Heart left ventricle (tissue), 13 donors: ENCODE measurements around the gene BST1.

ENCODE experiments used
- CTCF ChIP-seq, 12 donors: fragments of 200-600 bp; sonication (generic) in 4 of 12; IDR thresholded peaks; one replicate each; pipeline versions ENCODE4 v1.5.0 to v1.8.0; 2018 to 2022; ENCODE audit warnings: antibody characterized with exemption in 12 of 12, mild to moderate bottlenecking in 5 of 12
- POLR2A ChIP-seq, 2 donors: fragments of 450-650 bp; IDR thresholded peaks; one replicate each; pipeline ENCODE4 v1.6.1; 2017; ENCODE audit warnings: antibody characterized with exemption in 2 of 2, mild to moderate bottlenecking in 2 of 2, moderate library complexity in 2 of 2
- donor health status: ischemic (EF 13 %, LVEDD 7.1; RV severe dilation, severe dysfunction).
- donor health status: DM: no; HTN: yes; CAD: no.
- donor health status: DM: no; HTN: no; CAD: no.
- donor health status: ischemic (EF 25% LVEDD 6.9; RV normal size, moderate dysfunction).
- donor health status: ischemic (EF 25% LVEDD 5.7; RV mildly dilated, moderate dysfunction).
- donor health status: ischemic (EF 35%, LVEDD 5.7; RV mildly dilated, moderate dysfunction).
- donor health status: nonischemic (EF 11% LVEDD 7.7; RV severe dilation, severe dysfunction).
- donor health status: DM: yes; HTN: yes; CAD: no.
- donor health status: PGD.
- donor health status: ischemic (EF 29% LVEDD 5.4; RV normal size, mild dysfunction).
- donor health status: nonischemic (EF 23%, LVEDD 6.1; RV moderate dilation, normal function).

DNA sequence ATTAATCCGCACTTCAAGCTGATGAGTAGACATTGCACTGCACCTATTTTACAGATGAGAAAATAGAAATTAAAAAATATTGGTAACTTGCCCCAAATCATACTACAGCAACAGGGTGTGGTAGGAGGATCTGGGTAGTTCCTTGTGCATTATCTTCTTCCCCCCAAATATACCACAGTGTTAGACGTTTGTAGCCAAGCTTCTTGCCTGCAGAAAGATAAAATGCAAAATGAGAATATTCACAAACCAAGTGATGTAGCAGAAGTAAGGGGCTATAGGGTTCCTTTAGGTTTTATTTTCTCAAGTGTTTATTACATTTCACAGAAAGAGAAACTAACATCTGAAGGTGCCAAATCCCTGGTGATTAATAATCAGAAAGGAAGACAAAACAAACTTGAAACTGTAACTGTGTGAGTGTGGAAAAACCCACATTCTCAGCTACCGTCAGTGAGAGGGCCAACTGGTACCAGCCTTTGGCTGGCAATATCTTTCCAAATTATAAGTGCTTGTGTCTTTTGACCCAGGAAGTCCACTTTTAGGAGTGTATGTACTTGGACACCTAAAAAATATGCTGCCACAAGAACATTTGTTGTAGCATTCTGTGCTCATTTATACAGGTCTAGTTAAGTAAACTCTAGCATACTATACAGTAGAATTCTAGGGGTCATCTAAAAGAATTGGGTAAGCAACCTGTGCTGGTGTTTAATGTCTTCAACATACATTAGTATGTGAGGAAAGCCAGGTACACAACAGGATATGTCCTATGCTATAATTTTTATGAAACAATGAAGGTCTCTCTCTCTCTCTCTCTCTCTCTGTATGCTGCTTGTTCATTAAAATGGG lies 68.6 kb downstream of the BST1 start:
- TF ChIP-seq CTCF (IDR thresholded peaks at IDR 0.05) (no peak), POLR2A (IDR thresholded peaks at IDR 0.05) (no peak)
